Hypothalamus (tissue), 51 donors: ENCODE results near the gene CNKSR3.

Experiments used
- DNase-seq, 51 donors: peaks; one replicate each; lab custom pipeline; 2025; lab: John Stamatoyannopoulos, UW

The CNKSR3 gene

GRCh38 chr6:154504102-154504501, 6.4 kb downstream of the CNKSR3 start:
- DNase-seq: no peak

DNA sequence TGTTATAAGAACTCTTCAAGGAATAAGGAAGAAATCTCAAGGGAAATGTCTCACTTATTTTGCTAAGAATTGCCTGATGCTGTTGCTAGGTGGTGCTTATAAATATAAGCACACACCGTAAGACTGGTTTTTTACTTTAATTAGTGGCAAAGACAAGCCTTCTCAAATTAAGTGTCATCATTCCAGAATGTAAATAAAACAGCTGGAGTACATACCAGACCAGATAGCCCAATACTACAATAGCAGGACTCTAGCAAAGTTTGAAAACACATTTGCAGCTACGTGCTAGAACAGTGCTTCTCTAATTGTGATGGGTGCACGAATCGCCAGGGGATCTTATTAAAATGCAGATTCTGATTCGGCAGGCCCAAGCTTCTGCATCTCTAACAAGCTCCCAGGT, 6.8 kb downstream of the CNKSR3 start:
- DNase-seq: no peak

- no peak for DNase-seq
Measured at GRCh38 chr6:154502553-154502952, 7.9 kb downstream of the CNKSR3 start.

DNA sequence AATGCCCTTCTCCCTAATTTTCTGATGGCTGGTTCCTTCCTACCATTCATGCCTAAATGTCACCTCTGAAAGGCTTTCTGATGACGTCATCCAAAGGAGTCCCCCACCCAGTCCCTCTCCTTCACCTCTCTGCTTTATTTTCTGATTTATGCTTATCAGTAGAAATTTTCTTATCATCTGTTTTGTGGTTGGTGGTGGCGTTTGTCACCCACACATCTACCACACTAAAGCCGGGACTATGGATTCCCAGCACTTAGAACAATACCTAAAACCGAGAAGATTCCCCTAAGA, 9.0 kb downstream of the CNKSR3 start:
- DNase-seq: no peak

DNA sequence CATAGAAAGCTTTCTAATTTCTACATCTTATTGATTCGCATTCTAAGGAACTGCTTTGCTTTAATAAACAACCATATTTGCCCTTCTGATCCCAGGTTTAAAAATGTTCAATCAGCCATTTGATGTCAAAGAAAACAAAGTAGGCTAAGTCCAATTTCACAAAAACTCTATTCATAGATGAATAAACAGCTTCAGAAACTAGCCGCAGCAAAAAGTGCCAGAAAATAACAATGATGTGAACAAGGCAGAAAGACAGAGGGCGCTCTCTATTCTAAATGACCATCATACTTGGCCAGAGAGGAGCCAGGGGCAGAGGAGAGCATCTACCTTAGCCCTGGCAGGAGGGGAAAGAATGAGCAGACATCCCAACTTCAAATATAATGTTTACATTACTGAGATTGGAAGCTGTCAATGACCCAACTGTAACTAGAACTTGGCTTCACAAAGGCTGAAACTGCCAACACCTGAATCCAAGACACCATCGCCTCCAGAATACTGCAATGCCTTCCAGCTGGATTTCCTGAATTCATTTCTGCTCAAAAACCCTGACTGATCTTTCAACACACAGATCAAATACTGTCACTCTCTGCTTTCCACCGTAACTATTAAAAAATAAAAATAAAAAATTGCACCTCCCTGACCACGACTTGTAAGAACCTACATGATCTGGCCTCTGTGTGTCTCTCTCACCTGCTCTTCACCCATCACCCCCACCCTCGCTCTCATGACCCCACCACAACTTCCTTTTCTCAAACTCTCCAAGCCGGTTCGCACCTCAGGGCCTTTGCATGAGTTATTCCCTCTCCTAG, 9.5 kb downstream of the CNKSR3 start:
- DNase-seq: peak in 20 of 51 donors; percentile 8 to 83 (median 29)

- DNase-seq: no peak
Measured at GRCh38 chr6:154499855-154500589, 10.5 kb downstream of the CNKSR3 start.

DNA sequence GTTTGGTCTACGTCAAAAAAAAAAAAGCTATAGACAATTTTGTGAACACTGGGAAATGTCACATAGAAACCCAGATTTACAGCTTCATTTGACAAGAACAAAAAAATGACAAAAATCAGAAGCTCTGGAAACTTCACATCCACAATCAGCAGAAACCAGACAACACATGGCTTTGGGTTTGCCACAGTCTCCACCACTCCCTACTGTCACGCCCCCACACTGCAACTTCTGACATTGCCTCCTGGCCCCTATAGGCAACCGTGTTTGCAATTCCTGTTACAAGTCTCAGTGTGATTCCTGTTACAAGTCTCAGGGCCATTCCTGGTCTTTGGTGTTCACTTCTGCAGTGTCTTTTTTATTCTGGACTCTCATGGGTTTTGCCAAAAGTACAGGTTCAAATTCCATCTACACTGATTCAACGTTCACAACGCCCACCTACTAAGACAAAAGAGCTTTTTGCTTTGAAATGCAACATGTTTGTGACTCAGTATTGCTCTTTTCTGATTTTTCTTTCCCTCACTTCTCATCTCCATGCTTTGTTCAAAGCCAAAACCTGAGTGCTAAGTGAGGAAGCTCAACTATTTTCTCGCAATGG, 12.0 kb downstream of the CNKSR3 start:
- DNase-seq: no peak

- no peak for DNase-seq
Measured at GRCh38 chr6:154496793-154497517, 13.5 kb downstream of the CNKSR3 start.

DNA sequence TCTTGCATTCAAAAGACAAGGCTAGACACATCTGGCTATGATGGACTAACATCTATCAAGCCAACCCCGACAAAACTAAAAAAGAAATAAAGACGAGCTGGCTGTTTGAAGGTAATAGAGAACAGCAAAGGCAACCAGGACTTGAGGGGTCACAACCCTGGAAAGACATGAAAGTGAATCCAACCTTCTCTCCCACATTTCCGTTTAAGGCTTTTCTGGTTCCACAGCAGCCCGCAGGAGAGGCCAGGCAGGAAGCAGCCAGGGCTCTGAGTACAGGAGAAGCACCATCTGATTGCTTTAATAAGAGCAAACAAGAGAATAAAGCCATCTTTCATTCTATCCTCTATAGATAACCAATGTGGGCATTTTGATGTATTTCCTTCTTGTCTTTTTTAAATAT, 14.3 kb downstream of the CNKSR3 start:
- DNase-seq: no peak

- DNase-seq: no peak
Measured at GRCh38 chr6:154494592-154495311, 15.7 kb downstream of the CNKSR3 start.

DNA sequence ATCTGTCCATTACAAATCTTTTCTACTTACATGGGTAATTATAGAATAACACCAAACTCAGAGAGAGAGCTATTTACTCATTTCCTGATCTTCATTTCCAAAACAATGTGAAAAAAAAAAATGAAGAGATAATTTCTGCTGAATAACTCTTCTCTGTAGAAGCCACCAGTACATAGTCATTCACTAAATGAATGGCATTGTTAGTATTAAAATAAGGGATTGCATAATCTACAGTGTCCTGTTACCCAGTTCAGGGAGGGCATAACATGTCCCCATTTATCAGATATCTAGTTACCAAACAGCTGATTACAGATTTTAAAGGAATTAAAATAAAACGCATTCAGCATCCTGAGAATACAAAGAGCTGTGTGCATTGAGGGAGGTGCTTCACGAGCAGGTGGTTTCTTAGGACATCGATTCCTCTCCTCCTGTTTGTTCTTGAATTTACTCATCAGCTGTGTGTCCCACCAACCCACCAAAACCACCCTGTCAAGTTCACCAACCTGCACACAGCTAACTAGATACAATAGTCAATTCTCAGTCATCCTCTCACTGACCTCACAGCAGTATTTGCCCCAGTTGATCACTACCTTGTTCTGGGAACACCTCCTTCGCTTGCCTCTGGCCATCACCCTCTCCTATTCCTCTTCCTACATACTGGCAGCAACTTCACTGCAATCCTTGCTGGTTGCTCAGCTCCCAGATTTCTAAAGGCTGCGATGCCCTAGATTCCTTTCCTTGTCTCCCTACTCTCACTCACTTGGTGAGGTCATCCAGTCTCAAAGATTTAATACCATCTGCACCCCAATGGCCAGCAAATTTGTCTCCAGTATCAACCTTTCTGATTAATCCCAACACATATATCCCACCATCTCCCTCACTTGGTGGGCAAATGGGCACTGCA, 18.7 kb downstream of the CNKSR3 start:
- no peak for DNase-seq

DNA sequence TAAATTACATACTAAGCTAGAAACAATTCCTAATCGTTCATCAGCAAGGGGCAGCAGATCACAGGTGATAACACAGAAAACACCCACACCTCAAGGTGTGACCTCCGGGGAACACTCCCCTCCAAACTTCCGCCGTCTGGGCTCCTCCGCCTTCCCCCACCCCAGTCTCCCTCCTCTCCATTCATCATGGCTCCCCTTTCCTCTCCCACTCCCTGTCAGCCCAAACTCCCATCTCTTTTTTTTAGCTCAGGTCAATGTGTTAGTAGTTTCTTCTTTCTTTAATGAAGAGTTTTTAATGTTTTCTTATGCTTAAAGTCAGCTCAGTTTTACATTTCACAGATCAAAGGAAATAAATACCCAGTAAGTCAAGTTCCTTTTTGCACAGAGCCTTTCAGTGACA, 20.7 kb downstream of the CNKSR3 start:
- no peak for DNase-seq

DNA sequence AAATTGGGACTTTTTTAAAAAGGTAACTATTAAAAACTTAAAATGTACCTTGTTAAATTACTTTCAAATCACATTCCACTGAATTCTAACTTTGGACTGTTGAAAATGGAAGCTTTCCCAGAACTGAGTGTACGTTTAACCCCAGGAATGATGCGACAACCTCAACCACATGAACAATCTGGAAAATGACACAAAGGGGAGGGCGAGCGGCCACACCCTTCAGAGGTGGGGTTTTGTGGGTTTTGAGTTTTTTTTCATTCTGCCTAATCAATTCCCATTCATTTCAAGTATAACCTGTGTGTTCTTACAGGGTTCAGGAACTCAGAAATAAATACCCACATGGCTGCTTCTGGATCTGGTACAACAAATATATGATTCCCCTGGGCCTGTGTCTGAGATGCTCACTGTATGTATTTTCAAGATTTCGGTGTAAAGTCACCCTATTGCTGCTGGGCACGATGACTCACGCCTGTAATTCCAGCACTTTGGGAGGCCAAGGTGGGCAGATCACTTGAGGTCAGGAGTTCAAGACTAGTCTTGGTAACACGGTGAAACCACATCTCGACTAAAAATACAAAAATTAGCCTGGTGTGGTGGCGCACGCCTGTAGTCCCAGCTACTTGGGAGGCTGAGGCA, 21.6 kb downstream of the CNKSR3 start:
- DNase-seq: no peak

DNA sequence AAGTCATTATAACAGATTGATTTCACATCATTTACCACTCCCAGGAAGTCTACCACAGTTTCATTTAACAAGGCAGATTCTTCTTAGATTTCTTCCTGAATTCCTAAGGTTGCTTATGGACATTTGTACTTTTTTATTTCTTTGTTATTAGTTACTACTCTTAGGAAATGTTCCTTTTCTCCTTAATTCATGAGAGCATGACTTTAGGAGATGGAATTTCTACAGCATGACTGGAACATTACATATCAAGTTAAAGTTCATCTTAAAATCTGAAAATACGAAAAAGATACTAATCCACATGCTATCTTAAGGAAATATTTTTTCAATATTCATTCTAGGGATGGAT, 22.3 kb downstream of the CNKSR3 start:
- DNase-seq: no peak

- DNase-seq: no peak
Measured at GRCh38 chr6:154487367-154488247, 22.9 kb downstream of the CNKSR3 start.

DNA sequence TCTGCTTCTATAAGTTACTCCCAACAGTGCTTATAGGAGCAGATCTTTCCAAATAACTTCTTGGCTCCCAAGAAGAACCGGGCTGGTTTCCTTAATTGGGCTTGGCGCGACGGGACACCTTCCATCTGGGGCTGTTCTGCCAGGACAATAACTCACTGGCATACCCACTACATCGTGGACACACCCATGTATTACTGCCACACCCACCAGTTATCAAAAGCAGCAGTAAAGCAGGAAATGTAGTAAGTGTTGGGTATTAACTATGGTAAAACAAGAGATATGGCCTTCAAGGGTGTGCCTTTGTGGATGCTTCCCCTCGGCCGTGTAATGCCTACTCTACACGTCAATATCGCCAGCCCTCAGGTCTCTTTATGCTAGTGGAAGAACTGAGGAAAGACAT, 24.7 kb downstream of the CNKSR3 start:
- no peak for DNase-seq

- no peak for DNase-seq
Measured at GRCh38 chr6:154484942-154485341, 25.5 kb downstream of the CNKSR3 start.

DNA sequence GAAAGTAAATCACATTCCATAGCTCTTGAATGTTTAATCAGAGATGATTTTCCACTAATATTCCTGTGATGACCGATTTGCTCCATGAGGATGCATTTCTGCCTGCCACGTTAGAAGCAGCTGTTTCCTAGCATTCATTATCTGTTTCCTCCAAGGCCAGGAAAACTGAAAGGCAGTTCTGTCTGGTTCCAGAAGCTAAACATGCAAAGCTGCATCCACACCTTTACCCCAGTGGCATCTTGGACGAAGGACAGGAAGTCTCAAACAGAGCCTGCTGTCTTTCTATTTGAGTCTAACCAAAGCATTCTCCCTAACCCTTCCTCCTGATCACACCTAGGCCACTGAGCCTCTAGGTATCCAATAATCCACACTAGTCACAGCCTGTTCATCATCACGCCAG, 27.6 kb downstream of the CNKSR3 start:
- no peak for DNase-seq
